ENCODE measurements around the gene GSTA3.
"Not testable (repeated sequence)": the region's sequence is repeated elsewhere in the genome, so short reads cannot be mapped to it uniquely, and the experiment has no call there.

GRCh38 chr6:52918771-52919170 is 9.3 kb upstream of the GSTA3 start:
- TF ChIP-seq, protein P1, sequence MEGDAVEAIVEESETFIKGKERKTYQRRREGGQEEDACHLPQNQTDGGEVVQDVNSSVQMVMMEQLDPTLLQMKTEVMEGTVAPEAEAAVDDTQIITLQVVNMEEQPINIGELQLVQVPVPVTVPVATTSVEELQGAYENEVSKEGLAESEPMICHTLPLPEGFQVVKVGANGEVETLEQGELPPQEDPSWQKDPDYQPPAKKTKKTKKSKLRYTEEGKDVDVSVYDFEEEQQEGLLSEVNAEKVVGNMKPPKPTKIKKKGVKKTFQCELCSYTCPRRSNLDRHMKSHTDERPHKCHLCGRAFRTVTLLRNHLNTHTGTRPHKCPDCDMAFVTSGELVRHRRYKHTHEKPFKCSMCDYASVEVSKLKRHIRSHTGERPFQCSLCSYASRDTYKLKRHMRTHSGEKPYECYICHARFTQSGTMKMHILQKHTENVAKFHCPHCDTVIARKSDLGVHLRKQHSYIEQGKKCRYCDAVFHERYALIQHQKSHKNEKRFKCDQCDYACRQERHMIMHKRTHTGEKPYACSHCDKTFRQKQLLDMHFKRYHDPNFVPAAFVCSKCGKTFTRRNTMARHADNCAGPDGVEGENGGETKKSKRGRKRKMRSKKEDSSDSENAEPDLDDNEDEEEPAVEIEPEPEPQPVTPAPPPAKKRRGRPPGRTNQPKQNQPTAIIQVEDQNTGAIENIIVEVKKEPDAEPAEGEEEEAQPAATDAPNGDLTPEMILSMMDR (IDR thresholded peaks at IDR 0.05; ENCODE audit: low read length), result not testable (repeated sequence)
- TF ChIP-seq EZH2phosphoT487 (IDR thresholded peaks at IDR 0.05; ENCODE audit: low read length); EZH2 (optimal IDR thresholded peaks at IDR 0.05; ENCODE audit: low read depth, low read length): not testable (repeated sequence)

All from MM.1S (cell line).